HG02623 (cell line): ENCODE data around the gene MPV17L2.
A peak's percentile ranks its signal among the peaks of the same experiment; 100 is the strongest.
"Not testable (repeated sequence)": the region's sequence is repeated elsewhere in the genome, so short reads cannot be mapped to it uniquely, and the experiment has no call there.

Experiments
- ATAC-seq: cut with Tn5 transposase; IDR thresholded peaks from one replicate; pipeline ENCODE4 v1.9.1; 2021; ENCODE audit warnings: moderate library complexity; ENCODE audit not compliant: unreplicated experiment

MPV17L2 gene

DNA sequence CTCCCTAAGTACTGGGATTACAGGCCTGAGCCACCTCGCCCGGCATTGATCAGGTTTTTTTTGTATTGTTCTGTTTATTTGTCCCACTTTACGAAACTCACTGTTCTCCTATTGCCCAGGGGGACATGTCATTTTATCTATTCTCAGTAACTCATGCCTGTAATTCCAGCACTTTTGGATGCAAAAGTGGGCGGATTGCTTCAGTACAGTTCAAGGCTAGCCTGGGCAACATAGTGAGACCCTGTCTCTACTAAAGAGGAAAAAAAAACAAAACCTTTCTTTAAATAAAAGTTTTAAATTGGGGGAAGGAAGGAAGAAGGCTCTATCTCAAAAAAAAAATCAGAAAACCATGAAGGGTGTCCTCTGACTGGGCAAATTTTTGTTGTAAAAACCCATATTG lies 2.7 kb upstream of the MPV17L2 start:
- no peak for ATAC-seq

DNA sequence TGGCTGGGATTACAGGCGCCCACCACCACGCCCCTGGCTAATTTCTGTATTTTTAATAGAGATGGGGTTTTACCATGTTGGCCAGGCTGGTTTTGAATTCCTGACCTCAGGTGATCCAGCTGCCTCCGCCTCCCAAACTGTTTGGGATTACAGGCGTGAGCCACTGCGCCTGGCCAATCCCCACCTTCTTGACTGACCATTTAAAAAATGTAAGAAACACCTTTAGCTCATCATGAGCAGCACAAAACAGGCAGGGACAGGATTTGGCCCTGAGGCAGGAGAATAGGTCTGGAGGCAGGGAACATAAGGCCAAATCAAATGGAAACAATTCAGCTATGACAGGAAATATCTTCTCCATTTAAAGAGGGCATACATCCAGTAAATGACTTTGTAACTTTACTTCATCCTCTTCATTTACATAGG lies 1.4 kb upstream of the MPV17L2 start:
- no peak for ATAC-seq

DNA sequence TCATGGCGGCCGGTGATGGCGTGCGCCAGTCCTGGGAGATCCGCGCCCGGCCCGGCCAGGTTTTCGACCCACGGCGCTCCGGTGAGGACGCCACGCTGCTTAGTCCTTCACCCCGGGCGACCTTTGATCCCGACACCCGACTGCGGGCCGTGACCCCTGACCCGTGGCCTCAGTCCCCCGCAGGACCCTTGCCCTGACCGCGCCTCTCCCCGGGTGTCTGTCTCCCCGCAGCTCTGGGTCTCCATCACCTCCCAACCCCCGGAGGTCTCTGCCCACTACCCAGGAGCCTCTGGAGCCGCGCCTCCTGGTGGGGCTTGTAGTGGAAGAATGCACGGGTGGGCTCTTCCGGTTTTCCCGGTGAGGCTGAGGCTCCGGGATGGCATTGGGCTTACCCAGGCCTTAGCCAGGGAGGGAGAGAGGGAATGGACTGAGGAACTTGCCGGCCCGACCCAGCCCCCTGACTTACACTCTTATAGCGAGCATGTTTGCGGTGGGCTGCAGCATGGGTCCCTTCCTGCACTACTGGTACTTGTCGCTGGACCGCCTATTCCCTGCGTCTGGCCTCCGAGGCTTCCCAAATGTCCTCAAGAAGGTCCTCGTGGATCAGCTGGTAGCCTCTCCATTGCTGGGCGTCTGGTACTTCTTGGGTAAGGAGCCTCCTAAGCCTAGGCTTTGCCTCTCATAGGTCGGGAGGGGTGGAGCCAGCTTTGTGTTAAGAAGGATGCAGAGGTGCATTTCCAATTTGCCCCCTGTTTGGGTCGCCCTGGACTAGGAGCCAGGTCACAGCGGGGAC lies 566 bp downstream of the MPV17L2 start:
- ATAC-seq = peak; percentile 1

DNA sequence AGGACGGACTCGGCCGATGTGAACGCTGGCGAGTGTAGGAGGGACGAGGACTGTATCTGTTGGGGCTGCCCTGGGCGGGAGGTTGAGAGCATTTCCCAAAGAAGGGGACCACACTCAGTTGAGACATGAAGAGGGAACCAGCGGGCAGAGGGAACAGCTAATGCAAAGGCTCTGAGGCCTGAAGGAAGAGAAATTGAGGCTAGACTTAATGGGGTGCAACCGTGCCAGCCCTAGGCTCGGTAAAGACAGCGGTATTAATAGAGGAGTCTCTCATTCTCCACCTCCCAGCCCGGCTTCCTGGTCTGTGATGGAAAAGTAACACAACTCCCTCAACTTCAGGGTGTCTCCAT lies 1.1 kb downstream of the MPV17L2 start:
- no peak for ATAC-seq

DNA sequence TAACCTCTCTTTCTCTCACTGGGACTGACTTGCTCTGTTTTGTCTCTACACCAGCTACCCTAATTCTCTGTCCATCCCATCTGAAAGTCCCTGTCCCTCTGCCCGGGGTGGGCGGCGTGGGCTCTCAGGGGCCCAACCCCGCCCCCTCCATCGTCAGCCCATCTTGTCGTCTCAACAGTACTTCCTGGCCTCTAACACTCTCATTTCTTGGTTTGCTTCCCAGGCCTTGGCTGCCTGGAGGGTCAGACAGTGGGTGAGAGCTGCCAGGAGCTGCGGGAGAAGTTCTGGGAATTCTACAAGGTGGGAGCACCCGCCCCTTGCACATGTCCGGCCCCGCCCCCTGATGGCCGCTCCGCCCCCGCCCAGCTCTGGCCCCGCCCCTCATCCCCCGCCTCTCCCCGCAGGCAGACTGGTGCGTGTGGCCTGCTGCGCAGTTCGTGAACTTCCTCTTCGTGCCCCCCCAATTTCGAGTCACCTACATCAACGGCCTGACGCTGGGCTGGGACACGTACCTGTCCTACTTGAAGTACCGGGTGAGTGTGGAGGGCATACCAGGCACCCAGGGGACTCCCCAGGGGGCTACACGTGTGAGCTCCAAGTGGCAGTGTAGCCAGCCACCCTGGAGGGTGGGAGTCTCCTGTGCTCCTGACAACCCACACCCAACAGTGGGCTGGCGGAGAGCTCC lies 1.7 kb downstream of the MPV17L2 start:
- ATAC-seq = no peak

DNA sequence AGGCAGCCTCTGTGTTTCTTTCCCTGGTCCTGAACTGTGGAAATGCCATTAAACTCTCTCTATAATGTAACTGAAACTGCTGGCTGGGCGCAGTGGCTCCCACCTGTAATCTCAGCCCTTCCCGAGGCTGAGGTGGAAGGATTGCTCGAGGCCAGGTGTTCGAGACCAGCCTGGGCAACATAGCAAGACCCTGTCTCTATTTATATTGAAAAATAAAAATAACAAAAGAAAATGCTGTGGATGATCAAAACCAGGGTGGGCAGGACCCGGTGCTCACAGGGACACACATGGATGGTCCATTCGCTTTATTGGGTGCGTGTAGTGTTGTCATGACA lies 3.5 kb downstream of the MPV17L2 start:
- no peak for ATAC-seq

DNA sequence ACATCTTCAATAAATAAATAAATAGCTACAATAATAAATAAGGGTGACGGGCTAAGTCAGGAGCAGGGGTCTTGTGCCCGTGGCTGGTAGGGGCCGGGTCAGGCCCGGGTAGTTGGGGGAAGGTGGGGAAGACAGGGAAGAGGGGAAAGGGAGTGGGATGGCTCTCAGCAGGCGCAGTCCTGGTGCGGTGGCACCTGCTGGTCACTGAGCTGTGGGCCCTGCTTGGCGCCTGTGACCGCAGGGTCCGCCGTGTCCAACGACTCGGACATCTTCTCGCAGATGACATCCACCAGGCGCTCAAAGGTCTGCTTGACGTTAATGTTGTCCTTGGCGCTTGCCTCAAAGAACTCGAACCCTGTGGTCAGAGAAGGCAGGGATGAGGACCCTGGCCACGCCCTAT lies 4.3 kb downstream of the MPV17L2 start:
- no peak for ATAC-seq

DNA sequence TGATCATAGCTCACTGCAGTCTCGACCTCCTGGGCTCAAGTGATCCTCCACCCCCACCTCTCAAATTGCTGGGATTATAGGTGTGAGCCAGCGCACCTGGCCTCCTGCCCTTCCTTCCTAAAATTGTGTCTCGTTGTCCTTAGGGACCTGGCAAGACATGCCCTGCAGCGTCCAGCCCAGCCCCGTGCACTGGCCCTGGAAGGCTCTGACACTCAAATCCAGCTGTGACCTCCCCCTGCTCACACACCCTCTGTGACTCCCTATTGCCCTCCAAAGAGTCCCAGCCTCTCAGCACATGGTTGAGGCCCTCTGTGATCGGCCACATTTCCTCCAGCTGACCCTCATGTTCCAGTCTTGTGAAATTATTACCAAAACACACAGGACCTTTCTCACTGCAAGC lies 4.9 kb downstream of the MPV17L2 start:
- no peak for ATAC-seq

DNA sequence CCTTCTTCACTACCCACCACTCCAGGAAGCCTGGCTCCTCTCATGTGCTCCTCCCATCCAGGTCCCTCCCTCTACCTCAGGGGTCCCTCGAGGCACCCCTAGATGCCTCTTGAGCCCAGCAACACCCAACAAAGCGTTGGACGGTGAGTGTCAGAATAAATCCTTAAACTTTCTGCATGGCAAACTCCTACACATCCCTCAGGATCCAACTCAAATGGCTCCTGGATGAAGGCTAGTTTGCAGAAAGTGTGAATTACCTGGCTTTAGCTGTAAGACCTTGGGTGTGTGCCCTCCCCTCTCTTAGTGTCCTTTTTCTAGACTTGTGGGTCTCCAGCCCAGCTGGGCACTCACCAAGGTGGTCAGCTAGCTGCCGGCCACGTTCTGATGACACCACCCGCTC lies 5.4 kb downstream of the MPV17L2 start:
- ATAC-seq = no peak

DNA sequence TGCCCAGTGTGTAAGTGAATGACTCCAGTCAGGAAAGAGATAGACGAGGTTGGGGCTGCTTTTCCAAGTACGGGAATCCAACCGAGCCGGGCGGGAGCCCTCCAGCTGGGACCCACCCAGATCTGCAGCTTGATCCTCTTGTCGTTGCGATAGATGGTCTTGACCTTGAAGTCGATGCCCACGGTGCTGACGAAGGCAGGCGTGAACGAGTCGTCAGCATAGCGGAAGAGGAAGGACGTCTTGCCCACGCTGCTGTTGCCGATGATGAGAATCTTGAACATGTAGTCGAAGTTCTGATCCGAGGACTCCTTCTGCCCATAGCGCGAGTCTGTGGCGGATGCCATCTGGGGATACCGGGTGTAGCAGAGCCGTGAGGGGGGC lies 9.4 kb downstream of the MPV17L2 start:
- ATAC-seq = no peak

DNA sequence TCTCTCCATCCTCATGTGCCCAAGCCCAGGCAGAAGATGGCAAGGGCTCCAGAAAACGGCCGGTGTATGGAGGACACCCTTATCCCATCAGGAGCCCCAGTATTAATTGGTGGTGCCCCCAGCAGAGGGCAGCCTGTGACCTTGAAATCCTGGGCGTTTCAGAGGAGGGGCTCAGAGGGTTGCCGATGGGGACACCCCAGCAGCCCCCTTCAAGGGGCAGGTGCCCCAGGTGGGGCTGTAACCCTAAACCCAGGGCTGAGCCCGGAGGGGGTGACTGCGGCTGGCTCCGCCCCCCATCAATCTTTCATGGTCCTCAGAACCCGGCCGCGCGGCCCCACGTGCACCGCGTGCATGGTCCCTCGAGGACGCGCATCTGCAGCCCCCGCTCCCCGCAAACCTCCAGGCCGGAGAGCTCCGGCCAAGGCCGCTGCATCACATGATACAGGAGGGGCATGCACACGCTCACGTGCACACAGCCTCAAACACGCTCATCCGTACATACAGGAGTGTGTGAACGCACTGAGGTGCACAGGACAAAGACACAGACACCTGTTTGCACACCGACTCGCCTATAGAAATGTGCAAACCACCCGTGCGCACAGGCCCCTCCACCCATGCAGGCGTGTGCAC lies 9.9 kb downstream of the MPV17L2 start:
- ATAC-seq = no peak

DNA sequence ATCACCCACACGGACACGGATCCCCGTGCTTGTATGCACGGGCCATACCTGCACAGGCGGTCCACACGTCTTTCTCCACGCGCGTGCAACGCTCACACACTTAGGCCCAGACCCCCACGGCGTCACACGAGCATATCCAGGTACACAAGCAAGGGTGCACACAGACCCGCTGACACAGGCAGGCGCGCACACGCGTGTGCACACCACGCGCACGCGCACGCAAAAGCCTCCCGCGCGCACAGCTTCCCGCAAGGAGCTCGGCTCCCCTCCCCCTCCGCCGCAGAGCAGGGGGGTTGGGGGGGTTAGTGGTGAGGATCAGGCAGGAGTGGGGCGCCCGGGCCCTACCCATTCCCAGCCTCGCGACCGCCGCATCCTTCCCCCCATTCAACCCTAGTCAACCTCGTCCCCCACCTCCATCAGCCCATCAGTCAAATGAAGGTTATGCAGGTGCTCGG lies 10.4 kb downstream of the MPV17L2 start:
- peak; percentile 1 for ATAC-seq

DNA sequence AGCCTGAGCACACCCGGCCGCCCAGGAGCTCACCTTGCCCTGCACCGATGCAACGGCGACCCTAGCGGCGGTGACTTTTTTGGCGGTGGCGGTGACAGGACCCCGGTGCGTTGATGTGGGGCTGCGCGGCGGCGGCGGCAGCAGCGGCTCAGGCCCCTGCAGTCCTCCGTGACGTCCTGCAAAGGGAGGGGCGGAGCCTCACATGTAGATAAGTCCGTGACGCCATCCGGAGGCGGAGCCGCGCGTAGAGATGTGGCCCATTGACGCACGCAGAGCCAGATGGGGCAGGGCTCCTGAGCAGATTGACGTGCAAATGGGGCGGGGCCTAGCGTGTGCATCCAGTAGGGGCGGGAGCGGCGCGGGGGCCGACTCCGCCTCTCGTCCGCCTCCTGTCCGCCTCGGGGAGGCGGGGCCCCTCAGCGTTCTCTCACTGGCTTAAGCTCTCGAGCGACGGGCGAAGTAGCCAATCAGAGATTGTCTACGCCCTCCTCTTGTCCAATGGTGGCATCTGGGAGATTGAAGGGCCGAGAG lies 10.9 kb downstream of the MPV17L2 start, which contains the start of gene RAB3A:
TSS of gene RAB3A (minus strand) at position 180 of the 531 bp plus-strand sequence. CDS start 1,302 bp downstream, outside the sequence.
- peak; percentile 84 for ATAC-seq

DNA sequence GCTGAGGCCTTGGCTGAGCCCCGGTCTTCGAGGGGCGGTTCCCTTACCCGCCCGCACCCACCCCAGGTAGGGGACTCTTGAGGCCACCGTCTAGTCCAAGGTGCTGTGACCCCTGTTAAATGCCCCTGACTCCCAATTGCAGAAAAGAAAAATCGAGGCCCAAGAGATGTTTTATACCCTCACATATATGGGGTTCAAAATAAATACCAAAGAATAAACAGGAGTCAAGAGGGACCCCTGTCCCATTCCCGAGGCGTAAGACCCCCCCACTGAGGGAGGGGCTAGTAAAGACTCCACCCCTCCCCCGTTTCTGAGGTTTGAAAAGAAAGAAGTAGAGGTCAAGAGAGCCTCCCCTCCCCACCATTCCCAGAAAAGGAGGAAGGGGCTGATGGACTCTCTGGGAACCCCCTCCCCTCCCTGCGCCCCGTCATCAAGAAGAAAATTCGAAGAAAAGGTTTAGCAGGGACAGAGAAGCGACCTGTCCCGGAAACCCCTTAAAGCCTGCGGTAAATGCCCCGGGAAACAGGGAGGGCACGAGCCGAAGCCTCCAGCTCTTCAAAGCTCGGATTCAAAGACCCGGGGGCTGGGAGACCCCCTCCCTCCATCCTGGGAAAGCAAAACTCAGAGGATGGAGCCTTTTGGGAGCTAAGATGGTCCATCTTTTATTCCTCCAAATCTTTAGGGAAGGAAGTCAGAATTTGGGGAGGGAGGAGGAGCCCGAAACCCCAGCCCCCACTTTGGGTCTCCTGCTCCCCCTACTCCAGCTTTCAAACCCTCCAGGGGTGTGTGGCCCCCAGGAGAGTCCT lies 11.6 kb downstream of the MPV17L2 start:
- ATAC-seq = peak; percentile 15

DNA sequence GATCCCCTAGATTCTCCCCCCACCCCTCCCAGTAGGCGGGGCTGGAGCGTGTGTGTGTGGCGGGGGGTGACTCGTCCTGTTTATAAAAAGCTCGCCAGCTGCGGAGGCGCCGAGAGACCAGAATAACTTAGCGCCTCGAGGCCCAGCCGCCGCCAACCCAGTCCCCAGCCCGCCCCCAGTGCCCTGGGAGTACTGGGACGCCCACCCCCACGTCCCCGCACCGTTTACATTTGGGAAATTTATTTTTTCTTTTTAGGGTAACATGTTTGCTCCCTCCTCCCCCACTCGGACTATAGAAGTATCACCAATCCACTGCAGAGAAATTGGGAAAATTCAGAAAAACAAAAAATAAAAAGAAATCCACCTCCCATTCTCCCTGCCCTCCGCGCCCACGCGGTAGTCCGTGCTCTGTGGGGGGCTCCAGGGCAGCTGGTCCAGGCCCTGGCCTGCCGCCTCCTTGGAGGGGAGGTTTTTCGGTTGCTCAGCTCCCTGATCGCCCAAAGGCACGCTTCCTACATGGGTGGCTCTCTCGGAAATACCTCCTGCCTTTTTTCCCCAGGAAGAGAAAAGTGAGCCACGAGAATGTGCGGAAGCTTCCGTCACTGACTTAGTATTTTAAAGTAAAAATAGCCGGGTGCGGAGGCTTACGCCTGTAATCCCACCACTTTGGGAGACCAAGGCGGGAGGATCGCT lies 12.3 kb downstream of the MPV17L2 start:
- no peak for ATAC-seq

DNA sequence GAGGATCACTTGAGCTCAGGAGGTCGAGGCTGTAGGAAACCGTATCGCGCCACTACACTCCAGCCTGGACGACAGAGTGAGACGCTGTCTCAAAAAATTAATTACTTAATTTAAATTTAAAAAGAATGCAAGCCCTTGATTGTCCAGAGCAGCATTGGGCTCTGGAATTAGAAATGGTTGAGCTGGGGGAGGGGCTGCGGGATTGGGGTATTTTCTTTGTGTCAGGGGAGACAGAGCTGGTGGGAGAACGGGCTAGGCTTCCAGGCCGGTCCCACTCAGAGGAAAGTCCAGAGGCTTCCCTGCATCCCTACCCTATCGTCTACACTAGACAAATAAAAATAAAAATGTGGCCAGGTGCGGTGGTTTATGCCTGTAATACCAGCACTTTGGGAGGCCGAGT lies 13.0 kb downstream of the MPV17L2 start:
- no peak for ATAC-seq

DNA sequence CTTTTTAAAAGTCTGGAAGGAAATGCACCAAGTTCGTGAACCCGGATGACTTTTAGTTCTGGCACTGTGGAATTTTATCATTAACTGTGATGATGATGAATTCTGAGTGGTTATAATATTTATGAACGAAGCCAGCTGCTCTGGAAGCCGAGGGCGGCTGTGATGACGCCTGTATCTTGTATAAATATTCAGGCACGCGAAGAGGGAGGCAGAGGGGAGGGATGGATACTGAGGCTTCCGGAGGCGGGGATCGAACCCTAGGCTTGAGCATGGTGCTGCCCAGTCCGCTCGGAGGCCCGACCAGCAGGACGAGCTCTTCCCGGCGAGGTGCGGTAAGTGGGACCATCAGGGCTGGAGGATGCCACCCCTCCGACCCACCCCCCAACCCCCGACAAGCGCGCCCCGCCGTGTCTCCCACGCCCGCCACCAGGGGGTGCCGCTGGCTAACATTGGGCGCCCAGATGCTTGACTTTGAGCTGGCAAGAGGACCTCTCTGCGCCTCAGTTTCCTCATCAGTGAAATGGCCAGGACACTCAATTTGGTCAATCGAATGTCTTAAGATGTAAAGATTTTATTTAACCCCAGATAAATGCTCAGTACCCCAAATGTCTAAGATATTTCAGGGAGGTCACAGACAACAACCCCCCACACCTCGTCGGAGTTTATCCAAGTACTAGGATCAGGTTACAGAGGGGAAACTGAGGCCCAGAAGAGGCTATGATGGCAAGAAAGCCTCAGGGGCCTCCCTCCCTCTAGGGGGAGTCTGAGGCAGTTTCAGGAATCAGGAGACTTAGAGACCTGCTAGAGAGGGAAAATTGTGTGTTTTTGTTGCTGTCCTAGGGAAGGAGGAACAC lies 15.3 kb downstream of the MPV17L2 start:
- no peak for ATAC-seq

DNA sequence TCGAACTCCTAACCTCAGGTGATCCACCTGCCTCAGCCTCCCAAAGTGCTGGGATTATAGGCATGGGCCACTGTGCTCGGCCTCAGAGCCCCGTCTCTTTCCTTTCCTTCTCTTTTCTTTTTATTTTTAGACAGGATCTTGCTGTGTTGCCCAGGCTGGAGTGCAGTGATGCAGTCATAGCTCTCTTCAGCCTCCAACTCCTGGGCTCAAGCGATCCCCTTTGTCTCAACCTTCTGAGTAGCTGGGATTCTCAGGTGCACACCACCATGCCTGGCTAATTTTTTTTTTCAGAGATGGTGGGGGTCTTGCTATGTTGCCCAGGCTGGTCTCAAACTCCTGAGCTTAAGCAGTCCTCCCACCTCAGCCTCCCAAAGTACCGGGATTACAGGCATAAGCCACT lies 16.9 kb downstream of the MPV17L2 start:
- ATAC-seq = not testable (repeated sequence)

DNA sequence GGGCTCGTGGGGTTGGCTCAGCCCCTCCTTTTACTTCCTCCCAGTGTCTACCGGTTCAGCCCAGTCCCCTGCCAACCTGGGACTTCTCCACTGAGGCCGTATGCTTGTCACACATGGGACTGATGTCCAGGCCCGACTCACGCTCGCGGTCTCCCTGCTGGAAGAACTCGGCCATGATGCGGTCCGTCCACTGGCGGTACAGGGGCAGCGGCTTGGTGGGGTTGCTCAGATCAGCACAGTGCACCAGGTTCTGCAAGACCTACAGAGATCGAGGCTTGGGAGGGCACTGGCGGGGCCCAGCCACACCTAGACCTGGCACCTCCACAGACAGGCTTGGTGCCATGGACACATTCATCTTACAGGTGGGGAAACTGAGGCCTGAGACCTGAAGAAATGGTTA lies 18.7 kb downstream of the MPV17L2 start:
- no peak for ATAC-seq
